KMS-11 (cell line): ENCODE results near the gene PMM2.

Experiments used
- H2AFZ ChIP-seq: fragments of 200-600 bp; sonication (generic); 2 replicates; pipeline ENCODE4 v1.6.1; 2016; ENCODE audit warnings: antibody characterized with exemption, mixed run types, low read depth
- H3K27ac ChIP-seq: fragments of 200-600 bp; sonication (generic); 2 replicates; pipeline ENCODE4 v1.6.1; 2016; ENCODE audit warnings: mild to moderate bottlenecking, mixed run types
- H3K27me3 ChIP-seq: fragments of 200-600 bp; sonication (generic); 2 replicates; pipeline ENCODE4 v1.6.1; 2017; ENCODE audit warnings: mild to moderate bottlenecking, low read depth, mixed run types, moderate library complexity; ENCODE audit not compliant: insufficient read depth
- H3K36me3 ChIP-seq: fragments of 200-600 bp; sonication (generic); 2 replicates; pipeline ENCODE4 v1.6.1; 2017; ENCODE audit warnings: mild to moderate bottlenecking, mixed run types; ENCODE audit not compliant: insufficient read depth
- H3K4me1 ChIP-seq: fragments of 200-600 bp; sonication (generic); 2 replicates; pipeline ENCODE4 v1.6.1; 2016; ENCODE audit warnings: mild to moderate bottlenecking, low read depth, mixed run types; ENCODE audit not compliant: poor library complexity, severe bottlenecking
- H3K4me2 ChIP-seq: fragments of 200-600 bp; sonication (generic); 2 replicates; pipeline ENCODE4 v1.7.0; 2016; ENCODE audit warnings: mild to moderate bottlenecking, mixed run types
- H3K4me3 ChIP-seq: fragments of 200-600 bp; sonication (generic); IDR thresholded peaks from 2 replicates; pipeline ENCODE4 v1.6.1; 2017; ENCODE audit warnings: low read depth, low read length, mixed read lengths; ENCODE audit not compliant: insufficient read depth
- H3K79me2 ChIP-seq: fragments of 200-600 bp; sonication (generic); 2 replicates; pipeline ENCODE4 v1.6.1; 2016; ENCODE audit warnings: low read depth, mixed run types; ENCODE audit not compliant: insufficient read depth
- H3K9ac ChIP-seq: fragments of 200-600 bp; sonication (generic); 2 replicates; pipeline ENCODE4 v1.6.1; 2016; ENCODE audit warnings: mild to moderate bottlenecking, mixed run types
- H4K20me1 ChIP-seq: fragments of 200-600 bp; sonication (generic); 2 replicates; pipeline ENCODE4 v1.6.1; 2016; ENCODE audit warnings: mild to moderate bottlenecking, mixed run types; ENCODE audit not compliant: insufficient read depth
- CTCF ChIP-seq: fragments of 200-600 bp; sonication (generic); conservative IDR thresholded peaks from 2 replicates; pipeline ENCODE4 v1.6.1; 2017; ENCODE audit warnings: low read depth, mild to moderate bottlenecking, antibody characterized with exemption, low read length, moderate library complexity, mixed read lengths

The PMM2 gene

GRCh38 chr16:8845699-8846298 lies 48.2 kb downstream of the PMM2 start:
- H3K36me3 ChIP-seq: peaks cover 8% of the 10 kb centered on the region; the same call in 1 of the 2 replicates
- no peak for TF ChIP-seq CTCF
- peaks cover 20% of the 10 kb centered on the region; the same call in 1 of the 2 replicates for H3K79me2 ChIP-seq
- H3K9ac ChIP-seq: no peak overlapping the region
- no peaks in the 10 kb centered on the region for H3K4me1 ChIP-seq
- no peak overlapping the region for H2AFZ ChIP-seq
- no peaks in the 10 kb centered on the region for H3K27me3 ChIP-seq
- peaks cover 5% of the 10 kb centered on the region; the same call in 1 of the 2 replicates for H4K20me1 ChIP-seq
- no peak overlapping the region for H3K4me2 ChIP-seq
- no peak overlapping the region for H3K4me3 ChIP-seq
- no peak overlapping the region for H3K27ac ChIP-seq

- peaks cover 8% of the 10 kb centered on the region; the same call in 1 of the 2 replicates for H3K36me3 ChIP-seq
- H3K27me3 ChIP-seq: no peaks in the 10 kb centered on the region
- peaks cover 5% of the 10 kb centered on the region; the same call in 1 of the 2 replicates for H4K20me1 ChIP-seq
- no peak overlapping the region for H2AFZ ChIP-seq
- no peak overlapping the region for H3K4me3 ChIP-seq
- no peak for TF ChIP-seq CTCF
- no peaks in the 10 kb centered on the region for H3K4me1 ChIP-seq
- H3K79me2 ChIP-seq: peaks cover 20% of the 10 kb centered on the region; the same call in 1 of the 2 replicates
- H3K9ac ChIP-seq: no peak overlapping the region
- H3K4me2 ChIP-seq: no peak overlapping the region
- no peak overlapping the region for H3K27ac ChIP-seq
Measured at GRCh38 chr16:8846401-8846932, 48.8 kb downstream of the PMM2 start.

GRCh38 chr16:8847145-8847544 lies 49.5 kb downstream of the PMM2 start:
- no peak overlapping the region for H3K9ac ChIP-seq
- no peak overlapping the region for H2AFZ ChIP-seq
- H3K4me1 ChIP-seq: no peaks in the 10 kb centered on the region
- H3K79me2 ChIP-seq: peaks cover 20% of the 10 kb centered on the region; the same call in 1 of the 2 replicates
- no peaks in the 10 kb centered on the region for H3K27me3 ChIP-seq
- peaks cover 5% of the 10 kb centered on the region; the same call in 1 of the 2 replicates for H4K20me1 ChIP-seq
- no peak overlapping the region for H3K27ac ChIP-seq
- peaks cover 8% of the 10 kb centered on the region; the same call in 1 of the 2 replicates for H3K36me3 ChIP-seq
- no peak overlapping the region for H3K4me3 ChIP-seq
- H3K4me2 ChIP-seq: no peak overlapping the region
- TF ChIP-seq CTCF: no peak

- Histone ChIP-seq H3K79me2 (peaks cover 20% of the 10 kb centered on the region; the same call in 1 of the 2 replicates), H3K27me3 (no peaks in the 10 kb centered on the region), H3K27ac (no peak overlapping the region), H3K4me1 (no peaks in the 10 kb centered on the region), H2AFZ (no peak overlapping the region), H3K9ac (no peak overlapping the region), H3K4me3 (no peak overlapping the region), H3K4me2 (no peak overlapping the region), H3K36me3 (peaks cover 8% of the 10 kb centered on the region; the same call in 1 of the 2 replicates), H4K20me1 (peaks cover 5% of the 10 kb centered on the region; the same call in 1 of the 2 replicates)
- no peak for TF ChIP-seq CTCF
Measured at GRCh38 chr16:8847623-8848022, 50.0 kb downstream of the PMM2 start.
